ENCODE data around the gene IFIT3.
"Not testable (repeated sequence)": the region's sequence is repeated elsewhere in the genome, so short reads cannot be mapped to it uniquely, and the experiment has no call there.

Gene IFIT3

DNA sequence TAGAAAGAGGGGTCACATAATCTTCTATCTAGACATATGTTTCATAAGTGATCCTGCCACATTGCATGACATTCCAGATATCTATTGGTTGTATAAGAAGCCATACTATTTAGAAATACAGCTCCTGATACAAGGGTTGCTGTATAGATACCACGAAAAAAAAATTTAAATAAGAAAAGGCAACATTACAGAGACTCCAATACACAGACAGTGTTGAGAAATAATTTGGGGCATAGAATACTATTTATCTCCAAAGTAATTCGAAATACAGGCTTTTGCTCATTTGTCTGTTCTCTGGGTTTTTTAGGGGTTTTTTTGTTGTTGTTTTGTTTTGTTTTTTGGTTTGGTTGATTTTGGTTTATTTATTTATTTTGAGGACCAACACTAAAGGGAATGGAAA, 23.4 kb upstream of the IFIT3 start:
- no peak for DNase-seq

DNA sequence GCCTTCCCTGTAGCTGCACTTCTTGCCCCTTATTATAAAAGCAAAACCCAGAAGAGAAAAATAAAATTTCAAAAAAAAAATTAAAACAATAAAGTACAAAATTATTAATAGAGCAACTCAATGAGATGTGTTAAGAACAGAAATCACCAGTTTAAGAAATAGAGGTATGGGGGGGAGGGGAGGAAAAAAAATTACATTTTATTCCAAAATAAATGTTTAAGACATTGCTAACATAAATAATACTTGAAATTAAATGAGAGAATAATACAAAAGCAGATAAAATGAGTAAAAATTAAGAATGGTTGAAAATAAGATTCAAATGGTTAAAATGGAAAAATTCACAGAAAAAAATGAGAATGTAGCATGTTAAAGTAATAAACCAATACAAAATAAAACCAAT, 22.9 kb upstream of the IFIT3 start:
- no peak for DNase-seq

DNA sequence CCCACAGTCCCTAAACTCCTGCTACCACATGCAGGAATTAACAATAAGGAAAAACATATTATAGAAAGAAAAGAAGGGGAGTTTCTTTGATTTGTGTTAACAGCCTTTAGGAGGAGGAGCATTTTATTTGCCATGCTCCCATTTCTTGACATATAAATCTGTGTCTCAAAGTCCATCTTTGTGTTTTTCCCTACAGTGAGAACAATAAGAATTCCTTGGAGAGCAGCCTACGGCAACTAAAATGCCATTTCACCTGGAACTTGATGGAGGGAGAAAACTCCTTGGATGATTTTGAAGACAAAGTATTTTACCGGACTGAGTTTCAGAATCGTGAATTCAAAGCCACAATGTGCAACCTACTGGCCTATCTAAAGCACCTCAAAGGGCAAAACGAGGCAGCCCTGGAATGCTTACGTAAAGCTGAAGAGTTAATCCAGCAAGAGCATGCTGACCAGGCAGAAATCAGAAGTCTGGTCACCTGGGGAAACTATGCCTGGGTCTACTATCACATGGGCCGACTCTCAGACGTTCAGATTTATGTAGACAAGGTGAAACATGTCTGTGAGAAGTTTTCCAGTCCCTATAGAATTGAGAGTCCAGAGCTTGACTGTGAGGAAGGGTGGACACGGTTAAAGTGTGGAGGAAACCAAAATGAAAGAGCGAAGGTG, 21.9 kb upstream of the IFIT3 start:
- no peak for DNase-seq

DNA sequence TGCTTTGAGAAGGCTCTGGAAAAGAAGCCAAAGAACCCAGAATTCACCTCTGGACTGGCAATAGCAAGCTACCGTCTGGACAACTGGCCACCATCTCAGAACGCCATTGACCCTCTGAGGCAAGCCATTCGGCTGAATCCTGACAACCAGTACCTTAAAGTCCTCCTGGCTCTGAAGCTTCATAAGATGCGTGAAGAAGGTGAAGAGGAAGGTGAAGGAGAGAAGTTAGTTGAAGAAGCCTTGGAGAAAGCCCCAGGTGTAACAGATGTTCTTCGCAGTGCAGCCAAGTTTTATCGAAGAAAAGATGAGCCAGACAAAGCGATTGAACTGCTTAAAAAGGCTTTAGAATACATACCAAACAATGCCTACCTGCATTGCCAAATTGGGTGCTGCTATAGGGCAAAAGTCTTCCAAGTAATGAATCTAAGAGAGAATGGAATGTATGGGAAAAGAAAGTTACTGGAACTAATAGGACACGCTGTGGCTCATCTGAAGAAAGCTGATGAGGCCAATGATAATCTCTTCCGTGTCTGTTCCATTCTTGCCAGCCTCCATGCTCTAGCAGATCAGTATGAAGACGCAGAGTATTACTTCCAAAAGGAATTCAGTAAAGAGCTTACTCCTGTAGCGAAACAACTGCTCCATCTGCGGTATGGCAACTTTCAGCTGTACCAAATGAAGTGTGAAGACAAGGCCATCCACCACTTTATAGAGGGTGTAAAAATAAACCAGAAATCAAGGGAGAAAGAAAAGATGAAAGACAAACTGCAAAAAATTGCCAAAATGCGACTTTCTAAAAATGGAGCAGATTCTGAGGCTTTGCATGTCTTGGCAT, 21.1 kb upstream of the IFIT3 start:
- no peak for DNase-seq

DNA sequence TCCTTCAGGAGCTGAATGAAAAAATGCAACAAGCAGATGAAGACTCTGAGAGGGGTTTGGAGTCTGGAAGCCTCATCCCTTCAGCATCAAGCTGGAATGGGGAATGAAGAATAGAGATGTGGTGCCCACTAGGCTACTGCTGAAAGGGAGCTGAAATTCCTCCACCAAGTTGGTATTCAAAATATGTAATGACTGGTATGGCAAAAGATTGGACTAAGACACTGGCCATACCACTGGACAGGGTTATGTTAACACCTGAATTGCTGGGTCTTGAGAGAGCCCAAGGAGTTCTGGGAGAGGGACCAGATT, 20.6 kb upstream of the IFIT3 start:
- no peak for DNase-seq

DNA sequence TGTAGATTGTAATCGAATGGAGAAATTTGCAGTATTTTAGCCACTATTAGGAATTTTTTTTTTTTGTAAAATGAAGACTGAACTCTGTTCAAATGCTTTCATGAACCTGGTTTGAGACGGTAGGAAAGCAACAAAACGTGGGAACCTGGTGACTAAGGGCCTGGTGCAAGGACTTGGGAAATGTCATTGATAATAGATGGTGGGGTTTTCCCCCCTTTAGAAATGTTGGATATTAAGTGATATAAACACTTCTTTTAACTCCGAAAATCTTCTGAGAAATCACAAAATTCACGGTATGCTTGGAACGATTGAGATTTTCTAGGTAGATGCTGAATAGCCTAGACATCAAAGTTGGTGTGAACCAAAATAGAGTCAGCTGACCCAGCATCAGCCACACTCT, 19.5 kb upstream of the IFIT3 start:
- DNase-seq = no peak

DNA sequence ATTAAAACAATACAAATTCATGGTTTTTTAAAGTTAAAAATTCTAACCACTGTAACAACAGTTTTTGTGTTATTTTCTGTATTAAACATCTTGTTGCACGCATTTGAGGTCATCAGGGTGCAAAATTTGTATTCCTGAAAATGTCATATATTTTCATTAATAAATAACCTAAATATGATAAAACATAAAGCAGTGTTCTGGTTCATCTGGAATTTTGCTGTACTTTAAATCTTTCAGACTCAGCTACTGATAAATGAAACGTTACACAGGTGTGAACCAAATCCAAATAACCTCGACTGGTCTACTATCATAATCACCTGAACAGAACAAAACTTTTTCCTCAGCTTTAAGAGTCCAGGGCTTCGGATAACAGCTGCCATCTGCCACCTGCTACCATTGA, 19.1 kb upstream of the IFIT3 start:
- DNase-seq = no peak

DNA sequence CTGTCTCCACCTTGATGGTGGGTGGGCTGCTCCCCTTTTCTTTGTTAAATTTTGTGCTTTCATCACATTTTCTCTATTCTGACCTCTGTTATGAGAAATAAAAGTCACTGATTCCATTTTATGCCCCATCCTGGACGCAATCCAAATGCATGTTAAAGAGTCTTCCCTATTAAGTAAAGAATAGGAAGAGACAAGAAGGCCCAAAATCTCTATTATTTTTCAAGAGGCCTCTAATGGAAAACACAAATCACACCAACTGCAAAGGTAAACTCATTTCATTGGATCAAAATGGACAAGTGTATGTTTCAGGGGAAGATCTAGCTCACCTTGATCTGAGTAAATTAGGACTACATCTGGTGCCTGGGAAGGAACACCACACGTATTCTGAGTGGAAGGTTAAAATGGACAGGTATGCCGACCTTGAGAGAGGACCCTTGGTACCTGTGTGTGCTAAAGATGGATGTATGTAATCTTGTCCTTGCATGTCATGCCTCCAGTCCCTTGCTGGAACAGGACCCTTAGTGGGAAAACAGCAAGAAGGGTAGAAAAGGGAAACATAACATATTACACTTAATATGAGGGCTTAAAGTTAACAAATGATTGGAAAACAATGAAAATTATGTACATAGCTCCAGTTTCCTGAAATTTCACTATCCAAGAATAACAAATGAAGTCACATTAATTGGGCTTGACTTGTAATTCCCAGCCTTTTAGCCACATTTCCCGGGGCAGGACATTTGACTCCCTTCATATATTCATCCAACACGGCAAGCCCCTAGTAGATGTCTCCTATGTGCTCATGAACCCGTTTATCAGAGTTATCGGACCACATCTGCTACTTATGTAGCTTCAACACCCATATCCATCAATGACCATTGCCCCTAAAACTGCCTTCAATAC, 18.4 kb upstream of the IFIT3 start:
- DNase-seq = no peak

DNA sequence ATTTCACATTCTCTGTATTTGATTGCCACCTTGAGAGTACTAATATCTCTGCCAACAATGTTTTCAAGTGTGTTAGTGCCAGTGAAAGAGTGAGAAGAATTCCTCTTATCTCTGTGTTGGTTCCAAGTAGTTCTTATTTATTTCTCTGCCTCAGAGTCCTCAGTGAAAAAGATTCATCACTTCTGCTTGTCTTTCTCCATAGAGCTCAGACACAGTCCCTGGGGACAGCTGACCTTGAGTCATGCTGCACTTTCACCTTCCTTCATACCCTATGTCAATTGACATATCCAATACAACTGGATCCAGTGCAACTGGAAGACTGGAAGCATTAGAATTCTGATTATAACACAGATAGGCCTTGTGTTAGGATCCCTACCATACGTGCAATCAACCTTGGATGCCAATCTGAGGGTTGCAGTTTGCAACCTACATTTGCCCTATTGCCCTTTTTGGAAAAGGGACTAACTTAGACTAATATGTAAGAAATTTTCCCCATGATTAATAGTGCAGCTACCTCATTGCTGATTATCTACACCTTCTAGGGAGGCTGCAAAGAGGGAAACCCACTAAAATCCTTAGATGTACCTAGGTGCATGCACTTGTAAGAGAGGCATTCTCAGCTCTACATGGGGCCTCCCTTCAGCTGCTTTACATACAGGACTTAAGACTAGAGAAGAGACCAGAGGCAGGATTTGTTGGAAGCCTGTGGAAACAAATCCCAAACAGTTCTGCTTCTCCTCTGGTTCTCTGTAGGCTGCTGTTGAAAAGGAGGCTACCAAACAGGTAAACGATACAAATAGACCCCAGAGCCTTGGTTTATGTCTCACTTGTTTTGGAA, 17.5 kb upstream of the IFIT3 start:
- DNase-seq = no peak

DNA sequence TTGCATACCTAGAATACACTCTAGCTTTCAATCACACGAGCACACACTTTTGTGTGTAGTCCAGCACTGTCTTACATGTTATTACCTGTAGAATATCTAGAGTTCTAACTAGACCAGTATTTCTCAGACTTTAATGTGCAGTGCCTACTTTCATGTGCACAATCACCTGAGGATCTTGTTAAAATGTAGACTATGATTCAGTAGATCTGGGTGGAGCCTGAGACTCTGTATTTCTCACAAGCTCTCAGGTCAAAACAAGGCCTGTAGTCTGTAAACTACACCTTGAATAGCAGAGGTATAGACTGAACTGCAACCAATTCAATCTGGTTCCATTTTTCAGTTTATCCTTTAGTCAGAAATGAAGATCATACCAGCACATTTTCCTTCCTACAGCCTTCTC, 14.8 kb upstream of the IFIT3 start:
- no peak for DNase-seq

DNA sequence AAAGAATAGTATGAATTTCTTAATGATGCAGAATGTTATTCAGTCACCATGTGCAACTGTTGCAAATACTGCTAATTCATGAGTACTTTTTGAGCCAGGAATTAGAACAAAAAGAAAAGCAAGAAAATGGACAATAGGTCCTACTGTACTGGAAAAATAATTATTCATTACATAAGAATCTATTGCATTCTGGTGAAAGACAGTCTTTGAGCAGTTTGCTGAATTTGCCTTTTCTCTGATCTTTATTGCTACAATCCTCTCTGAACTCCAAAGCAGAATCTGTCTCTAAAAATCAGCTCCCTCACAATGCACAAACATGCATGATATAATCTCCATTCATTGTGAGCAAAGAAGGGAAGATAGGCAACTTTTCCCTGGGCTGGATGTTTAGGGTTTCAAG, 13.1 kb upstream of the IFIT3 start:
- no peak for DNase-seq

DNA sequence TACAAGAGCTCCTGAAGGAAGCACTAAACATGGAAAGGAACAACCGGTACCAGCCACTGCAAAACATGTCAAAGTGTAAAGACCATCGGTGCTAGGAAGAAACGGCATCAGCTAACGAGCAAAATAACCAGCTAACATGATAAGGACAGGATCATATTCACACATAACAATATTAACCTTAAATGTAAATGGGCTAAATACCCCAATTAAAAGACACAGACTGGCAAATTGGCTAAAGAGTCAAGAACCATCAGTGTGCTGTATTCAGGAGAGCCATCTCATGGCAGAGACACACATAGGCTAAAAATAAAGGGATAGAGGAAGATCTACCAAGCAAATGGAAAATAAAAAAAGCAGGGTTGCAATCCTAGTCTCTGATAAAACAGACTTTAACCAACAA, 9.8 kb upstream of the IFIT3 start:
- DNase-seq = not testable (repeated sequence)

DNA sequence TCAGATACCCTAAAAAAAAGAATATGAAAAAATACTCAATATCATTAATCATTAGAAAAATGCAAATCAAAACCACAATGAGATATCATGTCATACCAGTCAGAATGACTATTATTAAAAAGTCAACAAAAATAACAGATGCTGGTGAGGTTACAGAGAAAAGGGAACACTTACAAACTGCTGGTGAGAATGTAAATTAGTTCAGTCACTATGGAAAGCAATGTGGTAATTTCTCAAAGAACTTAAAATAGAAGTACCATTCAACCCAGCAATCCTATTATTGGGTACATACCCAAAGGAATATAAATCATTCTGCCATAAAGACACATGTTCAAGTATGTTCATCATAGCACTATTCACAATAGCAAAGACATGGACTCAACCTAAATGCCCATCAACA, 2.7 kb upstream of the IFIT3 start:
- DNase-seq = not testable (repeated sequence)

DNA sequence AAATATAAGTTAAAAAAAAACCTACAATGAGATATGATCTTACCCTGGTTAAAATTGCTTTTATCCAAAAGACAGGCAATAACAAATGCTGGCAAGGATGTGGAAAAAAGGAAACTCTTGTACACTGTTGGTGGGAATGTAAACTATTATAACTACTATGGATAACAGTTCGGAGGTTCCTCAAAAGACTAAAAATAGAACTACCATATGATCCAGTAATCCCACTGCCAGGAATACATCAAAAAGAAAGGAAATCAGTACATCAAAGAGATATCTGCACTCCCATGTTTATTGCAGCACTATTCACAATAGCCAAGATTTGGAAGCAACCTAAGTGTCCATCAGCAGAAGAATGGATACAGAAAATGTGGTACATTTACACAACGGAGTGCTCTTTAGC, 1.9 kb upstream of the IFIT3 start:
- not testable (repeated sequence) for DNase-seq

DNA sequence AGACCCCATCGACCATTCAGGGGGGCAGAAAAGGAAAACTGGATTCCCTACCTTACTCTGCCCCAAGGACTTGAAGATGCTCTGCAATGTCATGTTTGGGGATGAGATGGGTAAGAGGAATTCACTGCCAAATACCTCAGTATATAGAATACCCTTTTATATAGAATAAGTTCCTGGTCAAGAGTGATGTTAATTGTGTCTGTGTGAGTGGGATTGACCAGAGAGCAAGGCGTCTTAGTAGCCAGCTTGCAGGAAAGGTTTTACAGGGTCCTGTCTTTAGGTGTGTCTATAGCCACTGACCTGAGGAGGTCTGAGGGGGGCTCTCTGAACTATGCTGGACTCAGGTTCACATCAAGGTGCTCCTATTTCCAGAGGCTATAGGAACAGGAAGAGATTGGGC, 1.4 kb downstream of the IFIT3 start:
- no peak for DNase-seq

DNA sequence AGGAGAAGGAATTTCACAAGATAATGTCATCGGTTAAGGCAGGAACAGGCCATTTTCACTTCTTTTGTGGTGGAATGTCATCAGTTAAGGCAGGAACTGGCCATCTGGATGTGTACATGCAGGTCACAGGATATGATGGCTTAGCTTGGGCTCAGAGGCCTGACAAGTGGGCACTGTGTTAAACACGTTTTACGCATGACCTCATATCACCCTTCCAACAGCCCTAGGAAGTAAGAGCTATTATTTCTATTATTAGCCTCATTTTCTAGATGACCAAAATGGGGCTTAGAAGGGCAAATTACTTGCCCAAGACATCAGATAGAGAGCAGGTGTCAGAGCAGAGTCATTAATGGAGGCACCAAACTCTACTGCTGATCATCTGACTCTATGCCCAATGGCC, 2.2 kb downstream of the IFIT3 start:
- not testable (repeated sequence) for DNase-seq

DNA sequence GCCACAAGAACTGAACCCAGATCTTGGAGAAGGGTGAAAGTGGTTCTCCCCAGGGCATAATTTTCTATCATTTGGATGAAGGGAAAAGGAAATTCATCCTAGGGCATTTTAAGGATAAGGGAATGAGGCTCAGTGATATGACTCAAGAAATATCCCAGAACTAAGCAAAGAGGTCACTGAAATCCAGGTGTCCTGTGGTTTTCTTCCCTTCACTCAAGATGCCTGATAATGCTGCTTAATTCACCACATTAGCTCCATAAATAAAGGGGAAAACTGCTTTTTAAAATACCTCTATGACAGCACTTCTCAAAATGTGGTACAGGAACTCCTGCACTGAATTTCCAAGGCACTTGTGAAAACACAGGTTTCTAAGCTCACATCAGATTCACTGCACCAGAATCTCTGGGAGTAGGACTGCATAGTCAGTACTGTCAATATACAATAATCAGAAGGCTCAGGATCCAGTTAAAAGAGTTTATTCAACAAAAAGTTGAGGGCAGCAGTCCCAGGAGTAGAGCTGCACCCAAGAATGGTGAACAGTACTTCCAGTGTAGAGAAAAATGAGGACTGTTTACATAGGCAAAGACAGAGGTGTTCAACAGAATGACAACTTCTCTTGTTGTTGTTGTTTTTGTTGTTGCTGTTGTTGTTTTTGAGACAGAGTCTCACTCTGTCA, 2.9 kb downstream of the IFIT3 start:
- DNase-seq = no peak

DNA sequence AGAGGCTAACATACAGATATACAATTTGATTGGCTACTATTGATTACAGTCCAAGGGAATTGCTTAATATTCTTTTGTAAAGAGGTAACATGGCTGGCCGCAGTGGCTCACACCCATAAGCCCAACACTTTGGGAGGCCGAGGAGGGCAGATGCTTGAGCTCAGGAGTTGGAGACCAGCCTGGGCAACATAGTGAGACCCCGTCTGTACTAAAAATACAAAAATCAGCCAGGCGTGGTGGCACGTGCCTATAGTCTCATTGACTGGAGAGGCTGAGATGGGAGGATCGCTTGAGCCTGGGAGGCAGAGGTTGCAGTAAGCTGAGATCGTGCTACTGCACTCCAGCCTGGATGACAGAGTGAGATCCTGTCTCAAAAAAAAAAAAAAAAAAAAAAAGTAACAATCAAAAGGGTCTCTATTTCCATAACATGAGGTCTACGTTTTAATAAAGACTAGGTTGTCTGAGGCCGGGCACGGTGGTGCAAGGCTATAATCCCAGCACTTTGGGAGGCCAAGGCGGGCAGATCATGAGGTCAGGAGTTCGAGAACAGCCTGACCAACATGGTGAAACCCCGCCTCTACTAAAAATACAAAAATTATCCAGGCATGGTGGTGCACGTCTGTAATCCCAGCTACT, 3.8 kb downstream of the IFIT3 start:
- not testable (repeated sequence) for DNase-seq

DNA sequence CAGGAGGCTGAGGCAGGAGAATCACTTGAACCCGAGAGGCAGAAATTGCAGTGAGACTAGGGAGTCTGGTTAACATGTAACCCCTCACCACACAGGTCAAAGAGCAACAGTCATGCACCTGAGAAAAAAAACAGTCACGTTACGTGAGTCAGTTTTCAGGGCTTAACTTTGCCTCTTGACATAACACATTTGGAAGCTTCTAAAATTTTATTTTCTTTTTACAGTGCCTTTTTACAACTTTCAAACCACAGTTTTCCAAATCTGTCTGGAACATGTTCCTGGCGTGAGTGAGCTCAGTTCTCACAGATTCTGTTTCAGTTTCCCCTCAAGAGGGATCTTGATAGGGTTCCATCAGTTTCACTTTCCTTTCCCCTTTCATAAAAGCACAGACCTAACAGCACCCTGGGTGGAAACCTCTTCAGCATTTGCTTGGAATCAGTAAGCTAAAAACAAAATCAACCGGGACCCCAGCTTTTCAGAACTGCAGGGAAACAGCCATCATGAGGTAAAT, 4.4 kb downstream of the IFIT3 start:
- peak; percentile 59 for DNase-seq

DNA sequence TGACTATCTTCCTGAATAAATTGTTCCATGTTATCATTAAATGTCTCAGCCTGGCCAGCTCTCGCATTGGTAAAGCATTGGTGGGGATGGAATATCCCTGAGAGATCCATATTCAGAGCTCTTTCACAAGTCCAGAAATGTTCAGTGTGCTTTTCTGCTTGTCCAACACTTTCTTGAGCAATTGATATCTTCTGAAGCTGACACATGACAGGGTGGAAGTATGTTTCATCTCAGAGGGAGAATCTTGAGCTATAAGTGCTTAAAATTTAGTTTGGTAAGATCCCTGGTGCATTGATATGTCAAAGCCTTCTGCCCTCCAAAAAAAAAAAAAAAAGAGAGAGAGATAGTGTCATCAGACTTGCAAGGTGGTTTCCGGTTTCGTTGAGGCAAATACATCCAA, 7.4 kb downstream of the IFIT3 start:
- no peak for DNase-seq

DNA sequence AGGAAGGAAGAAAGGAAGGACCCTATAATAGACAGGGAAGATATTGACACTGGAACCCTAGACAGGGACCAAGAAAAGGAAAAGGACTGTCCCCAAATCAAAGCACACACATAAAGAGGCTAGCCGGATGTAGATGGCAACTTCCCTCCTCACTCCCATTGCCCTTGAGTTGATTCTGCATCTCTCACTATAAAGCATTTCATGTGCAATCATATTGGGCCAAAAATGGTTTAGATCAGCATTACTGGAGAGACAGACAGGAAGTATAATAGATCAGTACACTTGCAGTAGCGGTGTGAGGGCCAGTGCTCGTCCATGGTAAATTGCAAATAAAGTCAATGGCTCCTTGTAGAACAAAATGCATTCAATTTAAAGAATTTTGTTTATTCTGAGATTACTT, 8.4 kb downstream of the IFIT3 start:
- DNase-seq = no peak

DNA sequence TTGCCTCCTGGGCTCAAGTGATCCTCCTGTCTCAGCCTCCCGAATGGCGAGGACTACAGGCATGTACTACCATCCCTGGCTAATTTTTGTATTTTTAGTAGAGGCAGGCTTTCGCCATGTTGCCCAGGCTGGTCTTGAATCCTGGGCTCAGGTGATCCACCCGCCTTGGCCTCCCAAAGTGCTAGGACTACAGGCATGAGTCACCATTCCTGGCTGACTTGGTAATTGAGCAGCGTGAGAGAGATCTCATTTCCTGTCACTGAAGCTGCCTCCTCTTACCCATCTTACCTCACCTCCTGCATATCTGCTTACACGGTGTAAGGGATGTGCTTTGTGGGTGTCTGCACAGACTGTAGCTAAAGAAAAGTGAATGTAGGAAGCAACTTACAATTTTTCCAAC, 9.7 kb downstream of the IFIT3 start:
- DNase-seq = no peak
